H9 (cell line): ENCODE data around the gene TACO1. TPM values are rescaled to one million over a fixed set of nuclear protein-coding genes. Genes with fewer than 3 reads are reported as not detected.
A peak's percentile ranks its signal among the peaks of the same experiment; 100 is the strongest.

Source experiments
- DNase-seq: peaks from one replicate; pipeline ENCODE4 v3.0.0-alpha.2; 2017
- H2AFZ ChIP-seq: one replicate; pipeline ENCODE4 v1.6.1; 2013; ENCODE audit warnings: mild to moderate bottlenecking, low read length, control low read depth, moderate library complexity
- H2AK5ac ChIP-seq: 2 replicates; pipeline ENCODE4 v1.6.1; 2013; ENCODE audit warnings: low read length, control low read depth, mixed read lengths; ENCODE audit not compliant: insufficient read length
- H2BK120ac ChIP-seq: one replicate; pipeline ENCODE4 v1.6.1; 2013; ENCODE audit warnings: low read depth, mild to moderate bottlenecking, low read length, control low read depth, inconsistent platforms; ENCODE audit not compliant: poor library complexity, severe bottlenecking
- H2BK12ac ChIP-seq: 2 replicates; pipeline ENCODE4 v1.6.1; 2013; ENCODE audit warnings: low read length, control low read depth, mixed read lengths, low read depth; ENCODE audit not compliant: insufficient read length
- H2BK15ac ChIP-seq: 2 replicates; pipeline ENCODE4 v1.6.1; 2013; ENCODE audit warnings: low read depth, low read length, control low read depth
- H2BK20ac ChIP-seq: one replicate; pipeline ENCODE4 v1.6.1; 2013; ENCODE audit warnings: low read depth, mild to moderate bottlenecking, low read length, control low read depth, inconsistent platforms; ENCODE audit not compliant: poor library complexity, severe bottlenecking
- H2BK5ac ChIP-seq: 2 replicates; pipeline ENCODE4 v1.6.1; 2013; ENCODE audit warnings: low read length, control low read depth, mixed read lengths; ENCODE audit not compliant: insufficient read length
- H3K14ac ChIP-seq: 2 replicates; pipeline ENCODE4 v1.6.1; 2013; ENCODE audit warnings: low read length, control low read depth; ENCODE audit not compliant: insufficient read depth
- H3K18ac ChIP-seq: 2 replicates; pipeline ENCODE4 v1.6.1; 2013; ENCODE audit warnings: low read depth, mild to moderate bottlenecking, mixed read lengths, low read length, control low read depth; ENCODE audit not compliant: insufficient read length
- H3K23ac ChIP-seq: 2 replicates; pipeline ENCODE4 v1.6.1; 2013; ENCODE audit warnings: low read length, control low read depth, mixed read lengths, low read depth; ENCODE audit not compliant: insufficient read length
- H3K23me2 ChIP-seq: 2 replicates; pipeline ENCODE4 v1.6.1; 2013; ENCODE audit warnings: low read depth, mild to moderate bottlenecking, mixed read lengths, low read length, control low read depth; ENCODE audit not compliant: insufficient read length, poor library complexity, severe bottlenecking
- H3K27ac ChIP-seq: 2 replicates; pipeline ENCODE4 v1.5.1; 2013; ENCODE audit warnings: low read length, control low read depth, mixed read lengths, low read depth; ENCODE audit not compliant: insufficient read length
- H3K27me3 ChIP-seq: 2 replicates; pipeline ENCODE4 v1.6.1; 2013; ENCODE audit warnings: low read length, control low read depth, inconsistent platforms; ENCODE audit not compliant: insufficient read depth
- H3K4ac ChIP-seq: 2 replicates; pipeline ENCODE4 v1.6.1; 2013; ENCODE audit warnings: low read depth, mild to moderate bottlenecking, control low read depth, inconsistent platforms, low read length, moderate library complexity
- H3K4me1 ChIP-seq: 2 replicates; pipeline ENCODE4 v1.6.1; 2013; ENCODE audit warnings: low read length, control low read depth, inconsistent platforms; ENCODE audit not compliant: insufficient read depth
- H3K4me2 ChIP-seq: 2 replicates; pipeline ENCODE4 v1.6.1; 2013; ENCODE audit warnings: low read length, control low read depth, mixed read lengths; ENCODE audit not compliant: insufficient read length, insufficient read depth
- H3K56ac ChIP-seq: 2 replicates; pipeline ENCODE4 v1.6.1; 2013; ENCODE audit warnings: low read depth, mild to moderate bottlenecking, mixed read lengths, low read length, control low read depth; ENCODE audit not compliant: insufficient read length
- H3K79me1 ChIP-seq: 2 replicates; pipeline ENCODE4 v1.6.1; 2013; ENCODE audit warnings: low read depth, mild to moderate bottlenecking, moderate library complexity, low read length, control low read depth, inconsistent platforms; ENCODE audit not compliant: insufficient read depth, poor library complexity, severe bottlenecking
- H3K79me2 ChIP-seq: 2 replicates; pipeline ENCODE4 v1.6.1; 2013; ENCODE audit warnings: low read length, control low read depth, inconsistent platforms; ENCODE audit not compliant: insufficient read depth
- H3K9ac ChIP-seq: 2 replicates; pipeline ENCODE4 v1.6.1; 2013; ENCODE audit warnings: low read length, control low read depth, mixed read lengths; ENCODE audit not compliant: insufficient read length; ENCODE audit errors: extremely low read depth
- H3K9me3 ChIP-seq: one replicate; pipeline ENCODE4 v1.6.1; 2013; ENCODE audit warnings: low read depth, low read length, inconsistent platforms; ENCODE audit not compliant: control insufficient read depth
- H3T11ph ChIP-seq: one replicate; pipeline ENCODE4 v1.6.1; 2013; ENCODE audit warnings: mild to moderate bottlenecking, low read length, control low read depth, inconsistent platforms
- H4K20me1 ChIP-seq: one replicate; pipeline ENCODE4 v1.6.1; 2013; ENCODE audit not compliant: control insufficient read depth, insufficient read length, insufficient read depth
- H4K5ac ChIP-seq: 2 replicates; pipeline ENCODE4 v1.6.1; 2013; ENCODE audit warnings: low read depth, mild to moderate bottlenecking, mixed read lengths, low read length, control low read depth; ENCODE audit not compliant: insufficient read length
- H4K8ac ChIP-seq: replicated peaks from 2 replicates; pipeline ENCODE4 v1.6.1; 2013; ENCODE audit warnings: low read length, control low read depth, mixed read lengths, low read depth; ENCODE audit not compliant: insufficient read length
- H4K91ac ChIP-seq: 2 replicates; pipeline ENCODE4 v1.6.1; 2013; ENCODE audit warnings: low read depth, mild to moderate bottlenecking, moderate library complexity, mixed read lengths, low read length, control low read depth; ENCODE audit not compliant: insufficient read length
- H3K27ac Mint-ChIP-seq, 3 experiments: 2 replicates in 2 of 3; 3 replicates in 1 of 3; pipeline ENCODE4 v1.8.0; 2020 to 2021; ENCODE audit warnings: mixed read lengths in 3 of 3, mild to moderate bottlenecking in 1 of 3, moderate library complexity in 1 of 3
- H3K27me3 Mint-ChIP-seq: 2 replicates; pipeline ENCODE4 v1.8.0; 2021; ENCODE audit warnings: low read depth, mild to moderate bottlenecking, moderate library complexity, mixed read lengths
- H3K36me3 Mint-ChIP-seq, 3 experiments: 2 replicates in 2 of 3; 3 replicates in 1 of 3; pipeline ENCODE4 v1.8.0; 2020 to 2021; ENCODE audit warnings: low read depth in 3 of 3, mixed read lengths in 3 of 3; ENCODE audit not compliant: insufficient read depth in 1 of 3
- H3K4me1 Mint-ChIP-seq, 2 experiments: 2 replicates each; pipeline ENCODE4 v1.8.0; 2020; ENCODE audit warnings: mixed read lengths in 2 of 2
- H3K4me3 Mint-ChIP-seq, 2 experiments: 2 replicates in 1 of 2; 3 replicates in 1 of 2; pipeline ENCODE4 v1.8.0; 2020 to 2021; ENCODE audit warnings: mild to moderate bottlenecking in 2 of 2, mixed read lengths in 2 of 2, moderate library complexity in 1 of 2
- H3K9me3 Mint-ChIP-seq, 2 experiments: 2 replicates in 1 of 2; 3 replicates in 1 of 2; pipeline ENCODE4 v1.8.0; 2020; ENCODE audit warnings: mild to moderate bottlenecking in 2 of 2, mixed read lengths in 2 of 2, moderate library complexity in 1 of 2
- CTCF ChIP-seq: fragments of 200-600 bp; sonication (generic); conservative IDR thresholded peaks from 3 replicates; pipeline ENCODE4 v1.8.0; 2021; ENCODE audit warnings: antibody characterized with exemption, mild to moderate bottlenecking
- WGBS: extraction: QIAGEN DNeasy Blood & Tissue Kit; methylation state at CpG from one replicate; pipeline ENCODE4 v1.1.7; 2013; ENCODE audit warnings: missing lambda C conversion rate, low lambda C conversion rate, mixed read lengths; ENCODE audit not compliant: insufficient read length; ENCODE audit errors: extremely low coverage; 5-methylcytosine and 5-hydroxymethylcytosine counted together
- total RNA-seq: library from RNA; stranded (reverse); gene quantifications from 2 replicates; pipeline ENCODE4 v1.2.1, GENCODE V29; 2021

TACO1 gene
- total RNA-seq, 1 experiment from 2014 or later = 30.2 TPM

GRCh38 chr17:63624531-63624880 lies 23.8 kb downstream of the TACO1 start:
- DNase-seq = no peak
- Histone ChIP-seq H4K20me1 (no peaks in the 10 kb centered on the region), H3K79me2 (peaks cover 3% of the 10 kb centered on the region; the same call in 1 of the 2 replicates), H4K91ac (no peak overlapping the region), H3K4me2 (no peak overlapping the region), H3K23ac (no peak overlapping the region), H3K18ac (no peak overlapping the region), H3K79me1 (peaks cover 2% of the 10 kb centered on the region), H3K9me3 (no peaks in the 10 kb centered on the region), H2BK120ac (no peak overlapping the region), H3K4ac (no peak overlapping the region), H3K56ac (no peak overlapping the region), H3T11ph (no peak overlapping the region), H3K27ac (no peak overlapping the region), H2BK12ac (no peak overlapping the region), H3K14ac (no peak overlapping the region), H3K27me3 (no peaks in the 10 kb centered on the region), H4K8ac (no peak overlapping the region), H2BK20ac (no peak overlapping the region), H2AK5ac (no peak overlapping the region), H3K9ac (no peak overlapping the region), H4K5ac (no peak overlapping the region), H2BK5ac (no peak overlapping the region), H2BK15ac (no peak overlapping the region), H3K23me2 (peaks cover 5% of the 10 kb centered on the region), H3K4me1 (peaks cover 3% of the 10 kb centered on the region; the same call in 1 of the 2 replicates), H2AFZ (no peak overlapping the region)
- Mint-ChIP-seq H3K27me3 (peaks cover 1% of the 10 kb centered on the region; the same call in 1 of the 2 replicates), H3K9me3 (peaks cover 0 to 3% of the 10 kb centered on the region in 2 experiments; a peak in 2 of 5 replicates), H3K4me3 (0 out of 5 replicates have a peak overlapping the region, but pooled peaks of 1 of the 2 experiments have one; percentile 26), H3K27ac (no peak overlapping the region), H3K36me3 (no peaks in the 10 kb centered on the region; a peak in 2 of 7 replicates), H3K4me1 (peaks cover 27 to 31% of the 10 kb centered on the region in 2 experiments)
- TF ChIP-seq CTCF = no peak
- no CpG with 5 or more reads among the region's 1 CpG for WGBS
